Measurements from ENCODE around the gene PMPCB.

The PMPCB gene

DNA sequence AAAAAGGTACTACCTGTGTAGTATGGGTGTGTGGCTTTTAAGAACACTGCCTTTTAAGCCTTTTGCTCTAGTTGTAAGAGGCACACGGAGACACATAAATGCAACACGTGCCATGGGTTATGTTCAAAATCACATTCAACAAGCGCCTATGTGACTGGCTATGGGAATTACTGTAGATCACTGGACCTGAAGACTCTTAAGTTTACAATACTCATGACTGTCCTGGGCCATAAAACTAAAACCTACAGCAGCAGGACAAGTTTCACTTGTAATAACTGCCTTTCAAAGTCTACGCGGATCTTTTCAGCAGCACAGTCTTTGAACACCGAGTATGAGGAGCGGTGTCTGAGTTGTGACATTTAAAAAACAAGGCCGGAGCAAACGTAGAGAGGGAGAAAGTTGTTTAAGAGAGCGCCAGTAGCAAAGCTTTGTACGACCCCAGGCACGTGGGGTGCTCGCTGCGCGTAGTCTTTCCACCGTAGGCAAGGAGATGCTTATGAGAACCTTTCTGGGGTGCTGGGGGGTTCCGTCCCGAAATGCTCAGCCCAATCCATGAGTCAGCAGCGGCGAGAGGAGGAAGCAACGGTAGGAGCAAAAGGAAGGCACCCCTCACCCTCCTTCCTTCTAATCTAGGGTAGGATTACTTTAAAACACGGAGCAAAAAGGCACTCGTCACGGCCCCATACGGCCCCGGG, 46.7 kb downstream of the PMPCB start:
- TF ChIP-seq, protein P1, sequence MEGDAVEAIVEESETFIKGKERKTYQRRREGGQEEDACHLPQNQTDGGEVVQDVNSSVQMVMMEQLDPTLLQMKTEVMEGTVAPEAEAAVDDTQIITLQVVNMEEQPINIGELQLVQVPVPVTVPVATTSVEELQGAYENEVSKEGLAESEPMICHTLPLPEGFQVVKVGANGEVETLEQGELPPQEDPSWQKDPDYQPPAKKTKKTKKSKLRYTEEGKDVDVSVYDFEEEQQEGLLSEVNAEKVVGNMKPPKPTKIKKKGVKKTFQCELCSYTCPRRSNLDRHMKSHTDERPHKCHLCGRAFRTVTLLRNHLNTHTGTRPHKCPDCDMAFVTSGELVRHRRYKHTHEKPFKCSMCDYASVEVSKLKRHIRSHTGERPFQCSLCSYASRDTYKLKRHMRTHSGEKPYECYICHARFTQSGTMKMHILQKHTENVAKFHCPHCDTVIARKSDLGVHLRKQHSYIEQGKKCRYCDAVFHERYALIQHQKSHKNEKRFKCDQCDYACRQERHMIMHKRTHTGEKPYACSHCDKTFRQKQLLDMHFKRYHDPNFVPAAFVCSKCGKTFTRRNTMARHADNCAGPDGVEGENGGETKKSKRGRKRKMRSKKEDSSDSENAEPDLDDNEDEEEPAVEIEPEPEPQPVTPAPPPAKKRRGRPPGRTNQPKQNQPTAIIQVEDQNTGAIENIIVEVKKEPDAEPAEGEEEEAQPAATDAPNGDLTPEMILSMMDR (conservative IDR thresholded peaks at IDR 0.05; ENCODE audit: low read depth, low read length) = no peak
- no peak for DNase-seq (ENCODE audit: low read depth)
- peak overlapping the region; percentile 95 for H3K4me3 ChIP-seq (ENCODE audit: low read length)

DNA sequence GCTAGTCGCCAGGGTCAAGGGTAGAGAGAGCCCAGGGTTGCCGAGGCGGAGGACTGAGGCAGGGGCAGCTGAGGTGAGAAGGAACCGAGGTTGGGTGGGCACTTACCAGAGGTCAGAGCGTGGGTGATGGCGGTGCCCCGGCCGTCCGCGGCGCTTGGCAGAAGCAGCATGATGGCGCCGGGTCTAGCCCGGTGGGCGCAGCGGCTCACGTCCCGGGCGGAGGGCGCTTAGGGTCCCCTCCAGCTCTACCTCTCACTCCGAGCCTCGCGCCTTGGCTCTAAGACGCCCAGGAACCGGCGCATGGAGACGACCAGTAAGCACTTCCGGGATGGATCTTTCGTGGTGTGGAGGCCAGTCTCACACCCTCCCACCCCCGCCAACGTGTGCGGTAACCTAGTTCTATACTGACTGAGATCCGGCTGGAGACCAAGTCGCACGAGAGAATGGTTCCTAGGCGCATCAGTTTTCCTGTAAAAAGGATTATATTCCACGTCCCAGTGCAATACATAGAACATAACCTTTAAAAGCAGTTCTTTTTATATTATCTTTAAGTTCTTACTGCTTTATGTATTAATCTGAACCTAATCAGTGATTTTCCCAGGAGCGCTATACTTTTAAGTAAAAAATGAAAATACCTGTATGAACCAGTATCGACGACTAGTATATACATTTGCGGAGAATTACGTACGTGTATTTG, 47.4 kb downstream of the PMPCB start, which contains the start of gene DNAJC2:
DNAJC2 (minus strand) TSS at position 315 of the 697 bp plus-strand sequence; CDS start at position 170, 145 bp downstream.
- DNase-seq (ENCODE audit: low read depth) = peak; percentile 78
- H3K4me3 ChIP-seq (ENCODE audit: low read length) = peak within 1 kb of the TSS; percentile 95
- TF ChIP-seq, protein P1 (conservative IDR thresholded peaks at IDR 0.05; ENCODE audit: low read depth, low read length) = no peak

DNA sequence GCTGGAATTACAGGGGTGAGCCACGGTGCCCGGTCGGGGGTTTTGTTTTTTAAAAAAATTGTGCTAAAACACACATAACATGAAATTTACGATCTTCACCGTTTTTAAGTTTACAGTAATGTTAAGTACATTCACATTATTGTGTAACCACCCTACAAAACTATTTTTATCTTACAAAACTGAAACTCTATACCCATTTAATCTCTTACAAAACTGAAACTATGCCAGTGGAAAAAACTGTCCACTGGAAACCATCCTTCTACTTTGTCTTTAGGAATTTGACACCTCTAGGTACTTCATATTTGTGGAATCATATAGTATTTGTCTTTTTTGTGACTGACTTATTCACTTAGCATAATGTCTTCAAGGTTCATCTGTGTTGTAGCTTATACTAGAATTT, 49.2 kb downstream of the PMPCB start:
- H3K4me3 ChIP-seq (ENCODE audit: low read length) = no peak overlapping the region
- DNase-seq (ENCODE audit: low read depth) = no peak
- TF ChIP-seq, protein P1 (conservative IDR thresholded peaks at IDR 0.05; ENCODE audit: low read depth, low read length) = no peak

DNA sequence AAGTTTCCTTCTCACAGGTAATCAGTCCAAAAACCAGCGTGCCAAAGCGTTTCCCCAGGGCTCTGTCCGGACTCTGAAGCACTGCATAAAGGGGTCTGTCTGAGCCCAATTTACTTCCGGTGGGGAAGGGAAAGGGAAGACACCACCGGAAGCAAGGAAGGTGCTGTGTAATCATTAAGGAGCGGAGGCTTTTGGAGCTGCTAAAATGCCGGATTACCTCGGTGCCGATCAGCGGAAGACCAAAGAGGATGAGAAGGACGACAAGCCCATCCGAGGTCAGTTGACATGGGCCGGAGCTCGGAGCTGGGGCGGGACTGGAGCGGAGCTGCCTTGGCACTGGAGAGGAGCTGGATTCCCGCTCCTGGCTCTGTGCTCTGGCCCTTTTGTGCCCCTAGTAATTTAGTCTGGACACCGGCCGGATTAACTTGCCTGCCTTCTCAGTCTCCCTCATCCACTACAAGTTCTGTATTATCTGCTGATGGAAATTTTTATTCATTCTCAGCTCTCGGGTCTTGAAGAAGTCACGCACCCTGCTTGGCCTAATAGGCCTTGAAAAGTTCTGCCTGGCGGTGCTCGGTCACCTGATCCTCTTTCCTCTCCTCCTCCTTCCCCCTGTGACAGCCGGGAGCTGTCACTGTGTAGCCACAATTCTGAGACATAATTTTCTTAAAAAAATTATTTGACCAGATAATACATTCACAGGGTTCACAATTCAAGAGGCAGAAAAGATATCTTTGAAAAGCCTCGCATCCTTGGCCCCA, 50.5 kb downstream of the PMPCB start, which contains the start of gene PSMC2:
PSMC2 (plus strand) TSS at position 137 of the 761 bp plus-strand sequence; CDS start at position 206, 69 bp downstream.
- peak within 1 kb of the TSS; percentile 98 for H3K4me3 ChIP-seq (ENCODE audit: low read length)
- TF ChIP-seq, protein P1 (conservative IDR thresholded peaks at IDR 0.05; ENCODE audit: low read depth, low read length) = no peak
- peak; percentile 76 for DNase-seq (ENCODE audit: low read depth)

DNA sequence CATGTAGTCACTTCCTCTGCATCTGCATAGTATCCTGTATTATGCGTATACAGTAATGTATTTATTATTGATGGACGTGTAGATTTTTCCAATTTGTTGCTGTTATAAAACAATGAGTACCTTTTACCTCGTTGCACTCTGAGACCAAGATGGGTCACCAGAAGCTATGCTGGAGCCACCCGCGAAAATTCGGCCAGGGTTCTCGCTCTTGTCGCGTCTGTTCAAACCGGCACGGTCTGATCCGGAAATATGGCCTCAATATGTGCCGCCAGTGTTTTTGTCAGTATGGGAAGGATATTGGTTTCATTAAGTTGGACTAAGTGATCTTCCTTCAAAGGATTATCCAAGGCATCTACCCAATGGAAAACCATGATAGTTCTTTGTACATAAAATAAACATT, 51.2 kb downstream of the PMPCB start:
- TF ChIP-seq, protein P1 (conservative IDR thresholded peaks at IDR 0.05; ENCODE audit: low read depth, low read length) = no peak
- DNase-seq (ENCODE audit: low read depth) = no peak

DNA sequence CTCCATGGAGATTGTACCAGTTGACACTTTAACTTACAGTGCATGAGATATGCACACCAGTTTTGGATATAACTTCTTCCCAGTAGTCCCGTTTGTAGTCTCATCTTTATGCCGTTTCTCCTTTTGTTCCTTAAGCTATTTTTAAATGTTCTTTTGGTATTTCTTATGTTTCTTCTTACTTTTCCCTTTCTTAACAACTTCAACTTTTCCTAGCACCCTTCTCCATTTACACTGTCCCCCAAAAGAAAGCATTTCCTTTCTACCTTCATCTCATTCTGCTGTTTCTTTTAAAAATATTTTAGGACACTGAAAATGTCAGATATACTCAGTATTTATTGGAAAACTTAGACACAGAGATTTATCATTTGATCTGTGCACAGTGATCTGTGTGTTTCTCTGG, 51.7 kb downstream of the PMPCB start:
- peak overlapping the region; percentile 98 for H3K4me3 ChIP-seq (ENCODE audit: low read length)
- TF ChIP-seq, protein P1 (conservative IDR thresholded peaks at IDR 0.05; ENCODE audit: low read depth, low read length) = no peak
- no peak for DNase-seq (ENCODE audit: low read depth)

More for the DNA sequence above, 51.2 kb downstream of the PMPCB start:
- H3K4me3 ChIP-seq (ENCODE audit: low read length) = peak overlapping the region; percentile 98

Measured in retinal pigment epithelial cell (primary cell).